Omental fat pad (tissue), 4 donors: Measurements from ENCODE around the gene RFX6. TPM values are rescaled to one million over a fixed set of nuclear protein-coding genes. Genes with fewer than 3 reads are reported as not detected.

ENCODE experiments used
- ATAC-seq: fragments of 150-250 bp; one replicate; pipeline ENCODE4 v1.9.1; 2016; ENCODE audit warnings: mild to moderate bottlenecking, moderate library complexity; ENCODE audit not compliant: low FRiP score
- DNase-seq: peaks from one replicate; pipeline ENCODE4 v3.0.0-alpha.2; 2019; ENCODE audit warnings: low spot score
- total RNA-seq, 4 donors: library from RNA; depleted of rRNA; stranded (reverse); fragments of >200 nt; gene quantifications; one replicate each; pipeline ENCODE4 v1.1.0, GENCODE V29; 2016
- TF ChIP-seq, protein P1 (sequence below), 3 donors: fragments of 450-650 bp; IDR thresholded peaks; one replicate each; pipeline ENCODE4 v1.5.1; 2016 to 2017; ENCODE audit warnings: antibody characterized with exemption in 3 of 3, mild to moderate bottlenecking in 3 of 3, moderate library complexity in 2 of 3

Gene RFX6
- total RNA-seq, 4 donors from 2014 or later = not detected

DNA sequence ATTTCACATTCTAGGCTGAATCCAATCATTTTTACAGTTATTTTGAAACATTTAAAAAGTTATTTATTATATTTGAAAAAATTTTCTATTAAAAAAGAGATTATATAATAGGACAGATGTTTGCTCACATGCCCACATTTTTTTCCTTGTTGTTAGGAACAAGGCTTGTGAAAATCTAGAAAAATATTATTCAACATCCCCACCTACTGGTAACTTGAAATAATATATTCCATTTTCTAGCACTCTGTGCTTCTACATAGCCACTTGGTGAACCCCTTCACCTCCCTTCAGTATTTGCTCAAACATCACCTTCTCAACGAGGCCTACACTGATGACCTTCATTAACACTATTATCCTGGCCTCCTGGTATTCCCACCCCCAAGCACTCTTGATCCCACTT, 29.8 kb upstream of the RFX6 start:
- TF ChIP-seq, protein P1, sequence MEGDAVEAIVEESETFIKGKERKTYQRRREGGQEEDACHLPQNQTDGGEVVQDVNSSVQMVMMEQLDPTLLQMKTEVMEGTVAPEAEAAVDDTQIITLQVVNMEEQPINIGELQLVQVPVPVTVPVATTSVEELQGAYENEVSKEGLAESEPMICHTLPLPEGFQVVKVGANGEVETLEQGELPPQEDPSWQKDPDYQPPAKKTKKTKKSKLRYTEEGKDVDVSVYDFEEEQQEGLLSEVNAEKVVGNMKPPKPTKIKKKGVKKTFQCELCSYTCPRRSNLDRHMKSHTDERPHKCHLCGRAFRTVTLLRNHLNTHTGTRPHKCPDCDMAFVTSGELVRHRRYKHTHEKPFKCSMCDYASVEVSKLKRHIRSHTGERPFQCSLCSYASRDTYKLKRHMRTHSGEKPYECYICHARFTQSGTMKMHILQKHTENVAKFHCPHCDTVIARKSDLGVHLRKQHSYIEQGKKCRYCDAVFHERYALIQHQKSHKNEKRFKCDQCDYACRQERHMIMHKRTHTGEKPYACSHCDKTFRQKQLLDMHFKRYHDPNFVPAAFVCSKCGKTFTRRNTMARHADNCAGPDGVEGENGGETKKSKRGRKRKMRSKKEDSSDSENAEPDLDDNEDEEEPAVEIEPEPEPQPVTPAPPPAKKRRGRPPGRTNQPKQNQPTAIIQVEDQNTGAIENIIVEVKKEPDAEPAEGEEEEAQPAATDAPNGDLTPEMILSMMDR (IDR thresholded peaks at IDR 0.05) = no peak
- DNase-seq (no peak), ATAC-seq (no peak)

DNA sequence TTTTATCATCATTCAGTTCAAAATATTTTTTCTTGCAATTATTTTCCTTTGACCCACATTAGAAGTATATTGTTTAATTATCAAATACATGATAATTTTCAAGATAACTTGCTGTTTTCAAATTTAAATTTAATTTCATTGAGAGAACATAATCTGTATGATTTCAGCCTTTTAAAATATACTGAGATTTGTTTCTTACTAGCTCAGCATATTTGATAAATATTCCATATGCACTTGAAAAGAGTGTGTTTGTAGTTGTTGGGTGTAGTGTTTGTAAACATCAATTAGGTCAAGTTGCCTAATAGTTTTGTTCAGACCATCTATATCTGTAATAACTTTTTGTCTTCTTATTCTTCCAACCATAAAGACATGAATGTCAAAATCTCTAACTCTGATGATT, 19.0 kb upstream of the RFX6 start:
- DNase-seq = no peak
- TF ChIP-seq, protein P1 (IDR thresholded peaks at IDR 0.05) = no peak
- no peak for ATAC-seq

DNA sequence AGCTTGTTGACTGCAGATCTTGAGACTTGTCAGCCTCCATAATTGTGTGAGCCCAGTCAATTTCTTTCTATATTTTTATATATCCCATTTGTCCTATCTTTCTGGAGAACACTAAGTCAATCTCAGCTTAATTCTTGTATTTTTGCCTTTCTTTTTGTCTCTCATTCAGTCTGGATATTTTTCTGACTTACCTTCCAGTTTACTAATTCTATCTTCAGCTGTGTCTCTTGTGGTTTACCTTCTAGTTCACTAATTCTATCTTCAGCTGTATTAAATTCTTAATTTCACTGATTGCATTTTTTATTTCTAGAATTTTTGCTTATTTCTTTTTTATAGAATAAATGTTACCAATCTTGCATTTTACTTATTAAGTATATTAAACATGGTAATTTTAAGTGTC, 17.8 kb upstream of the RFX6 start:
- ATAC-seq (no peak), DNase-seq (no peak)
- TF ChIP-seq, protein P1 (IDR thresholded peaks at IDR 0.05) = no peak

DNA sequence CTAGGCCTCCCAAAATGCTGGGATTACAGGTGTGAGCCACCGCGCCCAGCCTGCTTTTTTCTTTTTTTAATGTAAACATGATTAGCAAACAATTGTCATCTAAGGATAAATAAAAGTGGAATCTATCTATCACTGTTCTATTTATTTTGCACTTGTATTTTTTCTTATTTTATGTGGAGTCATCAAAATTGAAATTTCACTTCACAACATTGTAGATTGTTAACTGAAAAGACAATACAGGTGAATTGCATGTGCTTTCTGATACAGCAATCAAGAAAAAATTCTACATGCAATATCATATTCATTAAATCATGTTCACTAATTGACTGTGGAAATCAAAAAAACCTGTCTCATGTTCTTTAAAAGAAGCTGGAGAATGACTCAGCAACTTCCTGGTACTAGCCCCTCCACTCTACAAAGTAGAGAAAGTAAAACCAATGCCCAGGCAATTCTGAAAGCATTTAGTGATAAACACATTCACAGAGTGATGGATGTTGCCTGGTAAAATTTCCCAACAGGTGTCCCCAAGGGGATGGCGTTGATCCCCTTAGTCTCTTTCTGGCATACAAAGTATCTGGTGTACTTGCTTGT, 10.7 kb upstream of the RFX6 start:
- ATAC-seq = no peak
- TF ChIP-seq, protein P1 (IDR thresholded peaks at IDR 0.05) = no peak
- no peak for DNase-seq

DNA sequence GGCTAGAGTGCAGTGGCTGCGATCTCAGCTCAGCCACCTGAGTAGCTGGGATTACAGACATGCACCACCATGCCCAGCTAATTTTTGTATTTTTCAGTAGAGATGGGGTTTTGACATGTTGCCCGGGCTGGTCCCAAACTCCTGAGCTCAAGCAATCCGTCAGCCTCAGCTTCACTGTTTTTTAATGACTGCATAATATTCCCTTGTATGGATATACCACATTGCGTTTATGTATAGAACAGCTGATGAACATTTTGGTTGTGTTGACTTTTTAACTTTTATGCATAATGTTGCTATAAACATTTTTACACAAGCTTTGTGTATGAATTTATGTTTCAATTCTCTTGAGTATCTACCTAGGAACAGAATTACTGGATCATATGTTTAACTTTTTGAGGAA, 4.3 kb upstream of the RFX6 start:
- no peak for DNase-seq
- no peak for ATAC-seq

GRCh38 chr6:116876107-116876506, 935 bp upstream of the RFX6 start:
- DNase-seq (no peak), ATAC-seq (no peak)
- TF ChIP-seq, protein P1 (IDR thresholded peaks at IDR 0.05) = no peak

More for the DNA sequence above, 4.3 kb upstream of the RFX6 start:
- TF ChIP-seq, protein P1 (IDR thresholded peaks at IDR 0.05) = no peak

DNA sequence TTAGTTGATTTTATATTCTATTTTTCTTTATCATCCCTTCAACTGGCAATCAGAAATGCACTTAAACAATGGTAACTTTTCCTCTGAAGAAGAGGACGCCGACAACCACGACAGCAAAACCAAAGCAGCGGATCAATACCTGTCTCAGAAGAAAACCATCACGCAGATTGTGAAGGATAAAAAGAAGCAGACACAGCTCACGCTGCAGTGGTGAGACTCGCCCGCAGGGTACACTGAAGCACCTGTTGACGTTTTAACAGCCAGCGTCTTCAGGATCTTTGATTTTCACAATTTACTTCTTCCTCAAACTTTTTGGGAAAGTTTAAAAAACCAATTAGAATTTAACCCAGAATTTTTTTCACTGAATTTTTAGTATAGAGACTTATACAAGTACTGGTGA, 701 bp downstream of the RFX6 start:
- ATAC-seq (no peak), DNase-seq (no peak)

More for the DNA sequence above, 701 bp downstream of the RFX6 start:
- TF ChIP-seq, protein P1 (IDR thresholded peaks at IDR 0.05) = no peak
